H1 (cell line): Measurements from ENCODE around the gene SUMF1. TPM values are rescaled to one million over a fixed set of nuclear protein-coding genes. Genes with fewer than 3 reads are reported as not detected.

Experiments used
- CTCF ChIA-PET: fragments of 300-600 bp; sonication (Branson Sonifier 250); formaldehyde crosslinking; loops from one replicate; lab custom pipeline; 2021; ENCODE audit not compliant: partially characterized antibody; lab: Charles Lee
- POLR2A ChIA-PET: fragments of 300-600 bp; sonication (Branson Sonifier 250); formaldehyde crosslinking; loops from one replicate; lab custom pipeline; 2021; ENCODE audit warnings: inconsistent platforms; ENCODE audit not compliant: partially characterized antibody; lab: Charles Lee
- DNase-seq, 2 experiments: peaks; one replicate each; pipeline versions ENCODE4 v3.0.0 to v3.0.0-alpha.2; 2010 to 2022; ENCODE audit warnings: low spot score in 2 of 2, low read depth in 1 of 2, mixed read lengths in 1 of 2
- FAIRE-seq: peaks from 2 replicates; lab custom pipeline; 2011; peaks lifted over from hg19 to GRCh38; lab: Jason Lieb, UNC
- H2AFZ ChIP-seq: 2 replicates; pipeline ENCODE4 v1.8.1; 2012; ENCODE audit warnings: low read length, inconsistent platforms
- H2AK5ac ChIP-seq: 2 replicates; pipeline ENCODE4 v1.6.1; 2013; ENCODE audit warnings: low read depth, low read length
- H2BK120ac ChIP-seq: replicated peaks from 2 replicates; pipeline ENCODE3; 2013; ENCODE audit warnings: low read depth, low read length, inconsistent platforms
- H2BK12ac ChIP-seq: 2 replicates; pipeline ENCODE4 v1.6.1; 2013; ENCODE audit warnings: low read depth, low read length
- H2BK15ac ChIP-seq: 2 replicates; pipeline ENCODE4 v1.6.1; 2013; ENCODE audit warnings: low read length
- H2BK20ac ChIP-seq: 2 replicates; pipeline ENCODE4 v1.6.1; 2013; ENCODE audit warnings: low read length
- H2BK5ac ChIP-seq: 2 replicates; pipeline ENCODE4 v1.6.1; 2013; ENCODE audit warnings: low read depth, low read length
- H3K14ac ChIP-seq: 2 replicates; pipeline ENCODE4 v1.6.1; 2013; ENCODE audit warnings: inconsistent platforms; ENCODE audit not compliant: insufficient read length
- H3K18ac ChIP-seq: 2 replicates; pipeline ENCODE4 v1.6.1; 2013; ENCODE audit warnings: low read length; ENCODE audit errors: extremely low read depth
- H3K23ac ChIP-seq: 2 replicates; pipeline ENCODE4 v1.6.1; 2013; ENCODE audit warnings: inconsistent platforms; ENCODE audit not compliant: insufficient read length
- H3K23me2 ChIP-seq: 2 replicates; pipeline ENCODE4 v1.6.1; 2013; ENCODE audit warnings: low read depth, low read length
- H3K27ac ChIP-seq: 2 replicates; pipeline ENCODE4 v1.6.1; 2011; ENCODE audit warnings: low read depth, low read length, inconsistent platforms
- H3K27me3 ChIP-seq, 4 experiments: replicated peaks in 1 of 4; 1 replicate in 1 of 4; 2 replicates in 3 of 4; pipeline versions ENCODE4 v1.6.1 to v1.8.1; 2011 to 2013; ENCODE audit warnings: low read length in 3 of 4, mild to moderate bottlenecking in 3 of 4, inconsistent platforms in 2 of 4, mixed read lengths in 2 of 4, moderate library complexity in 1 of 4; ENCODE audit not compliant: control insufficient read depth in 3 of 4, insufficient read depth in 3 of 4; ENCODE audit errors: extremely low read depth in 1 of 4
- H3K36me3 ChIP-seq, 4 experiments: 2 replicates each; pipeline versions ENCODE4 v1.6.1 to v1.8.1; 2011 to 2013; ENCODE audit warnings: mild to moderate bottlenecking in 4 of 4, low read length in 3 of 4, moderate library complexity in 2 of 4, control low read depth in 1 of 4, inconsistent platforms in 1 of 4; ENCODE audit not compliant: insufficient read depth in 4 of 4, control insufficient read depth in 2 of 4
- H3K4ac ChIP-seq: replicated peaks from 2 replicates; pipeline ENCODE3; 2013; ENCODE audit warnings: low read length, low read depth, mixed read lengths, inconsistent platforms; ENCODE audit not compliant: insufficient read length
- H3K4me1 ChIP-seq, 4 experiments: replicated peaks in 1 of 4; 1 replicate in 1 of 4; 2 replicates in 3 of 4; pipeline versions ENCODE4 v1.6.1 to v1.8.1; 2011 to 2013; ENCODE audit warnings: low read length in 3 of 4, inconsistent platforms in 2 of 4, mixed read lengths in 1 of 4; ENCODE audit not compliant: insufficient read depth in 4 of 4, control insufficient read depth in 3 of 4
- H3K4me2 ChIP-seq, 2 experiments: 2 replicates each; pipeline versions ENCODE4 v1.6.1 to v1.8.1; 2011 to 2013; ENCODE audit warnings: low read depth in 2 of 2, low read length in 2 of 2, control low read depth in 1 of 2, inconsistent platforms in 1 of 2, mild to moderate bottlenecking in 1 of 2; ENCODE audit not compliant: insufficient read depth in 1 of 2
- H3K4me3 ChIP-seq, 4 experiments: fragments of 200-600, 300-600 bp in 1 of 4; sonication (generic), shearing (Covaris generic), sonication (Bioruptor Twin) in 1 of 4; 2 replicates each; pipeline versions ENCODE4 v1.5.1 to v1.8.1; 2011 to 2016; ENCODE audit warnings: low read length in 4 of 4, low read depth in 3 of 4, control low read depth in 2 of 4, inconsistent platforms in 2 of 4, mild to moderate bottlenecking in 2 of 4, mixed read lengths in 1 of 4, moderate library complexity in 1 of 4; ENCODE audit not compliant: insufficient read depth in 2 of 4; ENCODE audit errors: extremely low read depth in 1 of 4
- H3K56ac ChIP-seq: replicated peaks from 2 replicates; pipeline ENCODE3; 2013; ENCODE audit warnings: low read depth, mild to moderate bottlenecking, mixed read lengths, low read length, inconsistent platforms; ENCODE audit not compliant: insufficient read length
- H3K79me1 ChIP-seq: 2 replicates; pipeline ENCODE4 v1.6.1; 2013; ENCODE audit warnings: low read depth, low read length, control low read depth
- H3K79me2 ChIP-seq, 2 experiments: 2 replicates each; pipeline versions ENCODE4 v1.6.1 to v1.8.1; 2012 to 2013; ENCODE audit warnings: low read length in 2 of 2, mild to moderate bottlenecking in 2 of 2, inconsistent platforms in 1 of 2; ENCODE audit not compliant: insufficient read depth in 2 of 2, control insufficient read depth in 1 of 2
- H3K9ac ChIP-seq, 4 experiments: replicated peaks in 1 of 4; 1 replicate in 1 of 4; 2 replicates in 3 of 4; pipeline versions ENCODE4 v1.6.1 to v1.8.1; 2011 to 2013; ENCODE audit warnings: low read depth in 3 of 4, low read length in 3 of 4, control low read depth in 2 of 4, mild to moderate bottlenecking in 2 of 4, moderate library complexity in 2 of 4, inconsistent platforms in 1 of 4; ENCODE audit errors: extremely low read depth in 1 of 4
- H3K9me3 ChIP-seq, 2 experiments: 2 replicates each; pipeline versions ENCODE4 v1.6.1 to v1.8.1; 2012 to 2013; ENCODE audit warnings: mild to moderate bottlenecking in 2 of 2, moderate library complexity in 2 of 2, control low read depth in 1 of 2, inconsistent platforms in 1 of 2, low read depth in 1 of 2, low read length in 1 of 2, mixed read lengths in 1 of 2; ENCODE audit not compliant: insufficient read depth in 2 of 2
- H4K20me1 ChIP-seq, 2 experiments: replicated peaks in 1 of 2; 2 replicates each; pipeline versions ENCODE3 to v1.8.1; 2011 to 2013; ENCODE audit warnings: inconsistent platforms in 2 of 2, low read length in 2 of 2, mild to moderate bottlenecking in 1 of 2; ENCODE audit not compliant: insufficient read depth in 2 of 2, control insufficient read depth in 1 of 2
- H4K5ac ChIP-seq: 2 replicates; pipeline ENCODE4 v1.6.1; 2013; ENCODE audit warnings: low read length, low read depth, mixed read lengths, inconsistent platforms; ENCODE audit not compliant: insufficient read length
- H4K8ac ChIP-seq: 2 replicates; pipeline ENCODE4 v1.8.0; 2013; ENCODE audit warnings: mild to moderate bottlenecking, moderate library complexity, low read length, inconsistent platforms; ENCODE audit not compliant: insufficient read depth; ENCODE audit errors: extremely low read depth
- H4K91ac ChIP-seq: replicated peaks from 2 replicates; pipeline ENCODE3; 2013; ENCODE audit warnings: low read length, mixed read lengths, inconsistent platforms; ENCODE audit not compliant: insufficient read length
- BACH1 ChIP-seq: IDR thresholded peaks from 2 replicates; pipeline ENCODE4 v1.6.1; 2012; ENCODE audit warnings: low read length, improper control_type of control experiment
- CTBP2 ChIP-seq: IDR thresholded peaks from 2 replicates; pipeline ENCODE4 v1.7.0; 2011; ENCODE audit warnings: borderline replicate concordance, mild to moderate bottlenecking, moderate library complexity, mixed read lengths, low read length; ENCODE audit not compliant: insufficient read depth, insufficient read length
- EGR1 ChIP-seq: IDR thresholded peaks from 2 replicates; pipeline ENCODE4 v1.6.1; 2011; ENCODE audit warnings: low read depth, low read length, borderline replicate concordance
- HDAC2 ChIP-seq, 2 experiments: fragments of 300-600 bp in 1 of 2; sonication (generic) in 1 of 2; IDR thresholded peaks; 2 replicates each; pipeline ENCODE4 v1.6.1; 2011 to 2012; ENCODE audit warnings: low read depth in 2 of 2, low read length in 2 of 2, mild to moderate bottlenecking in 2 of 2, moderate library complexity in 2 of 2, borderline replicate concordance in 1 of 2, inconsistent platforms in 1 of 2
- KDM4A ChIP-seq: IDR thresholded peaks from one replicate; pipeline ENCODE4 v1.7.1; 2012; ENCODE audit warnings: low read depth, mild to moderate bottlenecking, moderate library complexity, low read length, inconsistent platforms; ENCODE audit not compliant: severe bottlenecking
- POU5F1 ChIP-seq: IDR thresholded peaks from 2 replicates; pipeline ENCODE4 v1.6.1; 2011; ENCODE audit warnings: low read depth, mild to moderate bottlenecking, low read length, moderate library complexity
- SIN3A ChIP-seq, 2 experiments: IDR thresholded peaks in 1 of 2; conservative IDR thresholded peaks in 1 of 2; 2 replicates each; pipeline ENCODE4 v1.6.1; 2011 to 2012; ENCODE audit warnings: low read length in 2 of 2, improper control_type of control experiment in 1 of 2, low read depth in 1 of 2, mild to moderate bottlenecking in 1 of 2
- SIX5 ChIP-seq: IDR thresholded peaks from 2 replicates; pipeline ENCODE4 v1.6.1; 2011; ENCODE audit warnings: mild to moderate bottlenecking, low read depth, low read length
- SP4 ChIP-seq: IDR thresholded peaks from 2 replicates; pipeline ENCODE4 v1.6.1; 2012; ENCODE audit warnings: low read length, inconsistent platforms
- TBP ChIP-seq: IDR thresholded peaks from 2 replicates; pipeline ENCODE4 v1.6.1; 2011; ENCODE audit warnings: low read depth, low read length, improper control_type of control experiment
- WGBS, 2 experiments: shearing (Covaris generic) in 1 of 2; methylation state at CpG; one replicate each; pipeline versions ENCODE4 v1.1.6 to v1.1.7; 2013 to 2015; ENCODE audit warnings: low lambda C conversion rate in 2 of 2, mixed read lengths in 2 of 2, inconsistent platforms in 1 of 2, low coverage in 1 of 2, missing lambda C conversion rate in 1 of 2; ENCODE audit not compliant: insufficient replicate concordance in 2 of 2, insufficient coverage in 1 of 2, insufficient read length in 1 of 2; ENCODE audit errors: extremely low coverage in 1 of 2, missing lambda C conversion rate in 1 of 2; 5-methylcytosine and 5-hydroxymethylcytosine counted together
- polyA plus RNA-seq, 7 experiments: library from polyadenylated mRNA; depleted of rRNA in 3 of 7; stranded (reverse) in 5 of 7; unstranded in 2 of 7; fragments of >200 nt in 5 of 7; fragments of 200-250 nt in 2 of 7; gene quantifications; 1 replicate in 5 of 7; 2 replicates in 1 of 7; 4 replicates in 1 of 7; pipeline versions ENCODE4 v1.2.1 to v1.2.3, GENCODE V29; 2011 to 2013; ENCODE audit warnings: missing spikeins in 2 of 7, mixed read lengths in 2 of 7
- total RNA-seq: library from RNA; stranded (reverse); fragmentation: NEBNext Ultra II Directional; extraction: Animal tissue kit (Norgen Biotek cat#: 25700); gene quantifications from 2 replicates; pipeline ENCODE4 v1.2.1, GENCODE V29; 2021
- TF ChIP-seq, protein P1 (sequence below): IDR thresholded peaks from 2 replicates; pipeline ENCODE4 v1.6.1; 2012; ENCODE audit warnings: inconsistent platforms
- TF ChIP-seq, protein P2 (sequence below): IDR thresholded peaks from 2 replicates; pipeline ENCODE4 v1.6.1; 2011; ENCODE audit warnings: low read length, improper control_type of control experiment

The SUMF1 gene
- total and polyA plus RNA-seq, 2 of the 8 experiments (the other 6 are each of a cell fraction or from before 2014, with no cell fraction given): 12.5 to 15.0 TPM

DNA sequence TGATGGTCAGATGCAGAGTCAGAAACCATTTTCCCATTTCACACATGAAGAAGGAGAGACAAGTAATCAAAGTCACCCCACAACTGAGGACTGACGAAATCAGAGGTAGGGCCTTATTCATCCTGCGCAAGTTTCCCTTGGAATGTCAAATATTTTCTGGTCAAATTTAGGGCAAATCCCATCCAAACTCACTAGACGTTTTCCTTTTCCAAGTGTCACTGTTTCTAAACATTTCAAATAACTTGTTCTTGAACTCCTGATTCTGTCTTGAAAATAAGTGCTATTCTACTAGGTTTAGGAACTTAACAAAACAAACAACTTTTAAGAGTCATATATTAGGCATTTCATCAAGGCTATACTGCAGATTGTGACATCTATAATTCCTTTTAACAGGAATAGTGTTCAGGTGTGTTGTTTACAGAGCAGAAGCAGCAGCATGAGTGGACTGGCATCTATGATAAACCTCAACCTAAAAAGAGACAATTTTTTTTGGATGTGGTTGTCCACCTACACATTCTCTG is 40.7 kb downstream of the SUMF1 start:
- Histone ChIP-seq H2AFZ (no peak overlapping the region), H4K5ac (no peak overlapping the region), H3K23me2 (no peaks in the 10 kb centered on the region), H3K4me1 (peaks cover 0 to 3% (median under 1%) of the 10 kb centered on the region in 4 experiments; a peak in 3 of 7 replicates), H3K56ac (no peak overlapping the region), H4K8ac (no peak overlapping the region), H2BK5ac (no peak overlapping the region), H3K27me3 (no peaks in the 10 kb centered on the region; a peak in 1 of 7 replicates), H3K23ac (no peak overlapping the region), H2AK5ac (no peak overlapping the region), H2BK12ac (no peak overlapping the region), H2BK20ac (no peak overlapping the region), H3K4ac (no peak overlapping the region), H4K91ac (no peak overlapping the region), H3K4me2 (no peak overlapping the region), H3K4me3 (no peak overlapping the region), H3K79me2 (no peaks in the 10 kb centered on the region), H3K9ac (no peak overlapping the region), H3K79me1 (no peaks in the 10 kb centered on the region), H2BK120ac (no peak overlapping the region), H2BK15ac (no peak overlapping the region), H3K14ac (no peak overlapping the region), H3K18ac (no peak overlapping the region), H3K9me3 (no peaks in the 10 kb centered on the region), H3K36me3 (no peaks in the 10 kb centered on the region), H4K20me1 (no peaks in the 10 kb centered on the region), H3K27ac (no peak overlapping the region)
- no peak for TF ChIP-seq SIX5
- TF ChIP-seq, protein P1, sequence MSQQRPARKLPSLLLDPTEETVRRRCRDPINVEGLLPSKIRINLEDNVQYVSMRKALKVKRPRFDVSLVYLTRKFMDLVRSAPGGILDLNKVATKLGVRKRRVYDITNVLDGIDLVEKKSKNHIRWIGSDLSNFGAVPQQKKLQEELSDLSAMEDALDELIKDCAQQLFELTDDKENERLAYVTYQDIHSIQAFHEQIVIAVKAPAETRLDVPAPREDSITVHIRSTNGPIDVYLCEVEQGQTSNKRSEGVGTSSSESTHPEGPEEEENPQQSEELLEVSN: no peak
- no peak for TF ChIP-seq KDM4A
- no peak for TF ChIP-seq SIN3A (conservative IDR thresholded peaks at IDR 0.05 in 1 of 2, IDR thresholded peaks at IDR 0.05 in 1 of 2; ENCODE audit: low read depth in 1 of 2, low read length in 2 of 2)
- TF ChIP-seq CTBP2: no peak
- no peak for TF ChIP-seq BACH1
- TF ChIP-seq SP4: no peak
- TF ChIP-seq EGR1: no peak
- TF ChIP-seq, protein P2, sequence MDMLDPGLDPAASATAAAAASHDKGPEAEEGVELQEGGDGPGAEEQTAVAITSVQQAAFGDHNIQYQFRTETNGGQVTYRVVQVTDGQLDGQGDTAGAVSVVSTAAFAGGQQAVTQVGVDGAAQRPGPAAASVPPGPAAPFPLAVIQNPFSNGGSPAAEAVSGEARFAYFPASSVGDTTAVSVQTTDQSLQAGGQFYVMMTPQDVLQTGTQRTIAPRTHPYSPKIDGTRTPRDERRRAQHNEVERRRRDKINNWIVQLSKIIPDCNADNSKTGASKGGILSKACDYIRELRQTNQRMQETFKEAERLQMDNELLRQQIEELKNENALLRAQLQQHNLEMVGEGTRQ: no peak
- no peak for TF ChIP-seq TBP
- no peak for TF ChIP-seq POU5F1
- TF ChIP-seq HDAC2 (IDR thresholded peaks at IDR 0.05; ENCODE audit: borderline replicate concordance in 1 of 2, low read depth in 2 of 2, low read length in 2 of 2): no peak
- ChIA-PET CTCF (interaction anchor here (1.8 kb wide), 1 partner anchor 207 kb away, joined by 5 read pairs; no protein-coding TSS in a partner anchor), POLR2A (no interaction called here)
- FAIRE-seq: no peak
- 83% methylated on average over 3 of the region's 3 CpGs; no CpG with 5 or more reads in 1 of the 2 experiments for WGBS, 2 experiments
- no peak for DNase-seq
